GM08714 (cell line): ENCODE data around the gene CUX1.
"Not testable (repeated sequence)": the region's sequence is repeated elsewhere in the genome, so short reads cannot be mapped to it uniquely, and the experiment has no call there.

Experiments used
- H3K4me3 ChIP-seq: fragments of 200-500 bp; sonication (Bioruptor generic); 2 replicates; pipeline ENCODE4 v1.5.1; 2014; ENCODE audit warnings: mild to moderate bottlenecking, low read length, inconsistent platforms
- ZNF274 ChIP-seq: IDR thresholded peaks from 2 replicates; pipeline ENCODE4 v1.6.1; 2012; ENCODE audit warnings: mild to moderate bottlenecking, low read depth, low read length

CUX1 gene

DNA sequence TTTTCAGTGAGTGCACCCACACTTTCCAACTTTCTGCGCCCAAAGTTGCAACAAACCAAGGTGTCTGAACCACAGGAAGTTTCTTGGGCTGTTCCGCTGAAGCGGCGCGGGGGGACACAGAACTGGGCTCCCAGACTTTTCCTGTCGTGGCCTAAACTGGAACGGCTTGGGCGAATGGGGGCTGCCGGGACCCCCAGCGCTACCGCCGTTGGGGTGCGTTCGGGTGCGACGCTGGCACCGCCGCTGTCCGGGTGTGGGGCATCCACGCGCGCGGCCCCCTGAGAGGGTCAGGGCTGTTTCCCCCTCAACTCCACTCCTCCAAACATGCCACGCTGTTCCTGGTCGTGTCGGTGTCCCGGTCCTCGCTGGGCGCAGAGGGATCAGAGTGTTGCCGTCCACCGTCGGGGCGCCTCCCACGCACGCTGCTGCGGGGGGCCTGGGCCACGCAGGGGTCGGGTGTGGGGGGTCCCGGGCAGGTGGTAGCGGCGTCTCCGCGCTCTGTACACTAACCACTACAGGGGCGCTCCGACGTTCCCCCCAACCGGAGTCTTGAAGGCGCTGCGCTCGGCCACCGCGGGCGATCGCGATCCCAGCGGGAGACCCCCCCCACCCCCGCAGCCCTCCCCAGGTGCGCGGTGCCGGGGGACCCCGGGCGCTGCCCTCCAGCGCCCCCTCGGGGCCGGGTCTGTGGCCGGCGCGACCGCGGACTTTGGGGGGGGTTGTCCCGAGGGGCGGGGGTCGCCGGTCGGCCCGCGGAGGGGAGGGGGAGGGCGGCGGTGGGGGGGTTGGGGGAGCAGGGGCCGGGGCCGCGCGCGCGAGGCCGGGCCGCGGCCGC, 2.2 kb upstream of the CUX1 start:
- peak overlapping the region; percentile 64 for H3K4me3 ChIP-seq
- no peak for TF ChIP-seq ZNF274

DNA sequence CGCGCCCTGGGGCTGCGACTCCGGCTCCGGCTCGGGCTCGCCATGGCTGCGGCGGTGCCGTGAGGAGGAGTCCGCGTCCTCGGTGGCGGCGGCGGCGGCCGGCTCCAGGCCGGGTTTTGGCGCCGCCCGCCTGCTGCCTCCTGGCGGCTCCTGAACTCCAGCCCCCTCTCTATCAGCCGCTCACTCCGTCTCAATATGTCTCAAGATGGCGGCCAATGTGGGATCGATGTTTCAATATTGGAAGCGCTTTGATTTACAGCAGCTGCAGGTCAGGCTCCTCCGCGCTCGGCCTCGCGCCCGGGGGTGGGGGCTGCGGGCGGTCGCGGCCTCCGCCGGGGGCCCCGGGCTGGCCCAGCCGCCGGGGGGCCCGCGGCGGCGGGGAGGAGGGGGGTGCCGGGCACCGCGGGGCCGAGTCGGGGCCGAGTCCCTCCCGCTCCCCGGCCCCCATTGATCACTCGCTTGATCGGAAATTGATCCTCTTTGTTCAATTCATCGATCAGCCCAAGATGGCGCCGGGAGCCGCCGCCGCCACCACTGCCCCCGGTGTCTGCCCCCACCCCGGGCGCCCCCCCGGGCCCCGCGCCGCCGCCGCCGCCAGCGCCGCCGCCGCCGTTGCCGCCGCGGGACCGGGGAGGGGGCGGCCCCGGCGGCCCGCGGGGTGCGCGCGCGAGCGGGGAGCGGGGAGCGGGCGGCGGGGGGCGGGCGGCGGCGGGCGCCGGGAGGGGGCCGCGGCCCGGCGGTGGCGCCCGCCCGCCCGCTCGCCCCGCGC, 1.4 kb upstream of the CUX1 start:
- no peak for TF ChIP-seq ZNF274
- peak overlapping the region; percentile 93 for H3K4me3 ChIP-seq

DNA sequence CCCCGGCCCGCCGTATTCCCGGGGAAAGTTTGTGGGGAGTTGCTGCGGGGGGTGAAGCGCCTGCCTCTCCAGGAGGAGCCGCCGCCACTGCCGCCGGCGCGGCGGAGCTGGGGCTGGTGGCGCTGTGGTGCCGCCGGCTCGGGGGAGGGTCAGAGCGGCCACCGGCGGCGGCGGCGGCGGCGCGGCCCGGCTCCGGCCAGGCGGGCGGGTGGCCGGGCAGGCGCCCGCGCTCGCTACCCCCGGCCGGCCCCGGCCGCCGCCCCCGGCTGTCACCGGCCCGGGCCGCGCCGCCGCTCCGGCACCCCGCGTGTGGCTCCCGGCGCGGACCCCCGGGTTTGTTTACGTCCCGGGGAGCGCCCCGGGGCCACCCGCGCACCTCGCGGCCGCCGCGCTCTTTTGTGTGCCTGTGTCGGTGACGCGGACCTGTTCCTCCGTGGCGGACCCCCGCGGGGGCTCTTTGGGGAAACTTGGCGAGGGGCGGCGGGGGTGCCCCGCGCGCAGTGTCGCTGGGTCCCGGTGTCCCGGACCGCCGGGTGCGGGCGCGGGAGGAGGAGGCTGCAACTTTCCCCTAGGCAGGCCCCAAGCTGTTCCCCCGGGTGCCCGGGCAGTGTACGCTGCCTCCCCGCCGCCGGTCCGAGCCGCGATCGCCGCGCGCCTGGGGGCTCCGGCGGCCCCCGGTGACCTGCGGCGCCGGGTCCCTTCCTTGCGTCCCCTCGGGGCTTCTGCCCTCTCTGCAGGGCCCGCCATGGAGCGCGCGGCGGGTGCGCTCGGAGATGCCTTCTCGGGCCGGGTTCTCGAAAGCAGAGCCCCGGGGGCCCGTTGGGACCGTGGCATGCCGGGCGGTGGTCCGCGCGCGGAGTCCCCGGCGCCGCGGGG, 593 bp upstream of the CUX1 start:
- H3K4me3 ChIP-seq = peak overlapping the region; percentile 93
- no peak for TF ChIP-seq ZNF274

DNA sequence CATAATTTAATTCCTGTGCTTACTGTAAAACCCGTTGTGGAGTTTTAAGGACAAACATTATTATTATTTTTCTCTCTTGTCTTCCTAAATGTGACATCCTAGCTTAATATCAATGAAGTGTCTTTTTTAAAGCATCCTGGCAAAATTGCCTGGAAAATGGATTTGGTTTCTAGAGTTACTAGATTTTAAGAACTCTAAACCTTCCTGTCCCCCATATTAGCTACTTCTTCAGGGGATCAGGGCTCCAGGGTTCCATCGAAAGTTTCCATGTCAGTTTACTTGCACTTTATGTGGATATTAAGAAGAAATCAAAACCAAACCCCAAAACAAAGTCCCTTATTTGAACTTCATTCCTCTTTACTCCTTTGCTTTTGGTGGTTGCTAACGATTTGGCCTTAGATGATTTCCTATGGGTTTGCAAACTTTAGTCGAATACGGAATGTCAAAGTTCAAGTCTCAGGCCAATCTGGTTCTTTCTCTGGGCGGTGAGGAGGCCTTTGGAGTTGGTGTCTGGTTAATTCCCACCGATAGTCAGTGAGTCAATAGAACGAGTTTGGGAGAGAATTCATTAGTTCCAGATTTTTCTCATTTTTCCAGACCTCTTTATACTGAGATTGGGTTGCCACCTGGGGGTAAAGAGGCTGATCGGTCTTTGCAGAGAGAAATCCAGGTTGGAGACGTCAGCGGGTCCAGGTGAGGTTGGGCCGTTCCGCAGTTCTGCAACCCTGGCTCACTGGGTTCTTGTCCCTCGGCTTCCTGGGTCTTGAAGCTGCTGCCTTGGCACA, 1.1 kb downstream of the CUX1 start:
- H3K4me3 ChIP-seq = no peak overlapping the region
- TF ChIP-seq ZNF274 = no peak

DNA sequence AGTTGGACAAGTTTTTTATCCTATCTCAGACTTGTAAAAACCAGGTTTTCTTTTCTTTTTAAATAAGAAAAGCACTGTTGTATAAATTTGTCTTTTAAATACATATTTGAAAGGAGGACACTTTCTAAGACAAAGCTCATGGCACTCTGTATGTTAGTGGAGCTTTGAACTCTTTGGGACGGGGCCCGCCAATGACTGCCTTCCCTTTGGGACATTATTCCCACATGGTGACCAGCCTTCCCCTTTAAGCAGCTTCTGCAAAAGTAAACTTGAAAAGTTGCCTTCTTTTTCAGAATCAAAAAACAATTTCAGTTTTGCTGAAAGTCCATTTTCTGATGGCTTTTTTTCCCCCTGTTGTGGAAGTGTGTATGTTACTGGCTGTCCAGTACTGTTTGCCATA, 1.8 kb downstream of the CUX1 start:
- TF ChIP-seq ZNF274 = no peak
- no peak overlapping the region for H3K4me3 ChIP-seq

DNA sequence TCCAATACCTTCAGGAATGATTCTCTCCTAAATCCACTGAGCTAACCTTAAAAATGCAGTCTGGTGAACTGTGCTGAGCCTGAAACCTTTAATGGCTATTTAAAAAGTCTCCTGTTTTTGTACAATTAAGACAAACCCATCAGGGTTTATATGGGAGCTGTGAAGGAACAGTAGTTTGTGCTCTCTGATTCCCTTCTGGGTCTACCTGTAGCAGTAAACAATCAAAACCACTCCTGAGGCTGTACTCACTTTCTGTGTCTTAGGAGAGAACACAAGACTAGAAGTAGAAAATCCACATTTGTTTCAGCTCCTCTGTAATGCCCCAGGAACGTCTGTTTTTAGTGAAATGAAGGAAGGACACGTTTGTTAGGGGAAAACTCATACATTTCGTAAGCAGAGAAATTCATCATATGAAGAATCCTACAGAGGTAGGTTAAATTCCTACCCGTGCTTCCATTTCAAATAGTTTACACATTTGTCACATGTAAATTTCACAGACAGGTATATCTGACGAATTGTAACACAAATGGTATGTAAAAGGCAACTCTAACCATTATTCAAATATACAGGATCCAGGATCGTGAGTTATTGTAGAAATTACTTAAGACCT, 2.6 kb downstream of the CUX1 start:
- no peak overlapping the region for H3K4me3 ChIP-seq

DNA sequence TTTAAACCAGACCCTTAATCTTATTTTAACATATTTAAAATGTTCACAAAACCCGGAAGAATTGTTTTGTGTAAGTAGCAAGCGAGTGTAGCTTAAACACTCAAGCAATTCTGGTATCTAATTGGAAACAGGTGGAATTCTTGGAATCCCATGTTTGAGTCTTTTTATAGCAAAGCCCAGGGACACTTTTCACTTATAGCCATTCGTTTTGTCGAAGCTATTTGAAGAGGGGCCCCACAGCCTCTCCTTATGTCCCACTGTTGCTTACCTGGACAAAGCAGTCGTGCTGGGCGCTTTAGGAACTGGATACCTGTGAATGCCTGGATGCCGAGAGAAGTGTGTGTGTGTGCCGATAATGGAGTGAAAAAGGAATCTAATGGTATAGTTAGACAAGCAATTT, 3.3 kb downstream of the CUX1 start:
- TF ChIP-seq ZNF274 = no peak
- no peak overlapping the region for H3K4me3 ChIP-seq

More for the DNA sequence above, 2.6 kb downstream of the CUX1 start:
- TF ChIP-seq ZNF274 = no peak

DNA sequence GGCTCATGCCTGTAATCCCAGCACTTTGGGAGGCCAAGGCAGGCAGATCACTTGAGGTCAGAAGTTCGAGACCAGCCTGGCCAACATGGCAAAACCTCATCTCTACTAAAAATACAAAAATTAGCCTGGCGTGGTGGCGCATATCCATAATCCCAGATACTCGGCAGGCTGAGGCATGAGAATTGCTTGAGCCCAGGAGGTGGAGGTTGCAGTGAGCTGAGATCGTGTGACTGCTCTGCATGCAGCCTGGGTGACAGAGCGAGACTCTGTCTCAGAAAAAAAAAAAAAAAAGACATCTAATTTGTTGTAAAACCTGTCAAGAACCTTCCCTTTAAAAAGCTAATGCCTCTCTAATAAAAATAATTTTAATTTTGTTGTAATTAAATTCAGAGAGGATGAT, 5.2 kb downstream of the CUX1 start:
- H3K4me3 ChIP-seq = not testable (repeated sequence)

DNA sequence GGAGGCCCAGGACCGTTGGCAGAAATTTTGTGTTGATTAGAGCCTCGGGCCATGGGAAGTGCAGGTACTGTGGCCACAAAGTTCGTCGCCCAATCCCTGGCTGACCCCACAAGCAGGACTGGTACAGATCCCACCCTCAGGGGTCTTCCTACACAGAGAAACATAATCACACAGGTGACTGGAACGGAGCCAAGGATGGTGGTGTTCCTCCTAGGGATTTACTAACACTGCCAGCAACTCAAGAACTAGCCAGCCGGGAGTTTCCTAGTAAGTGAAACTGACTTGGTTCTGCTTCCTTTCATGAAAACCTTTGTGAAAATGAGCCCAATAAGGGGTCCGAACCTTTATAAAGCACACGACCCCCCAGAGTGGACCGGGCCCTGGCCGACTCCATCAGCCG, 5.7 kb downstream of the CUX1 start:
- TF ChIP-seq ZNF274 = no peak
- H3K4me3 ChIP-seq = no peak overlapping the region

DNA sequence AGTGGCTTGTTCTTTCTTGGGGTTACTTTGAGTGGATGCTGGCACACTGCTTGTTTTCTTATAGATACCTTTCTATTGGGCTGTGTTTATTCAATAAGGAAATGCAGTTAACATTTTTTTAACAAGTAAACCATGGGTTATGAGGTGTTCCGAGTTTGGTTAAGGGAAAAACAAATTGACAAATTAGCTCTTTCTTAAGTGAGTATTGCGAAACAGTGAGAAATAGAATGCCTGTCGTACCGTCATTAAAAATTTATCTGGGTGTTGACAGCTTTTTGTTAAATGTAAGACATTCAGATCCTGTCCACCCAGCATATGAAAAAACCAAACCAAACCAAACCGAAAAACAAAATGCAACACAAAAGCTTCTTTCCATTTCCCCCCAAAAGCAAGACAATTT, 6.2 kb downstream of the CUX1 start:
- H3K4me3 ChIP-seq = no peak overlapping the region
- TF ChIP-seq ZNF274 = no peak

DNA sequence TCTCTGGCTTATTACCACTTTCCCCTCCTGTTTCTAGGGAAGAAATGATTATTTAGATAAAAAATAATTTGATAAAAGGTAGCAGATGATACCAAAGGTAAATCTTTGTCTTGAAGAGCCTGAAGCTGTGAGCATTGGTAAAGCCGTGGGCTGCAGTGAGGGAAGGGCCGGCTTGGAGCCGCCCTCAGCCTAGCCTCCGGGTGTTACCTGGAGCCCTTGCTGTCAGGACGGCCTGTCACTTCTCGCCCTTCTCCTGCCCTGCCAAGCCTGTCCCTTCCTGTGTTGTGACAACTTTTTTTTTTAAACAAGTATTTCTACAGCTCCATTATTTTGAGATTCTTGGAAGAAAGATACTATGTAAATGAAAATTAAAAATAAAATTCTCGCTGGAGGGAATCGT, 7.0 kb downstream of the CUX1 start:
- no peak overlapping the region for H3K4me3 ChIP-seq
- TF ChIP-seq ZNF274 = no peak

DNA sequence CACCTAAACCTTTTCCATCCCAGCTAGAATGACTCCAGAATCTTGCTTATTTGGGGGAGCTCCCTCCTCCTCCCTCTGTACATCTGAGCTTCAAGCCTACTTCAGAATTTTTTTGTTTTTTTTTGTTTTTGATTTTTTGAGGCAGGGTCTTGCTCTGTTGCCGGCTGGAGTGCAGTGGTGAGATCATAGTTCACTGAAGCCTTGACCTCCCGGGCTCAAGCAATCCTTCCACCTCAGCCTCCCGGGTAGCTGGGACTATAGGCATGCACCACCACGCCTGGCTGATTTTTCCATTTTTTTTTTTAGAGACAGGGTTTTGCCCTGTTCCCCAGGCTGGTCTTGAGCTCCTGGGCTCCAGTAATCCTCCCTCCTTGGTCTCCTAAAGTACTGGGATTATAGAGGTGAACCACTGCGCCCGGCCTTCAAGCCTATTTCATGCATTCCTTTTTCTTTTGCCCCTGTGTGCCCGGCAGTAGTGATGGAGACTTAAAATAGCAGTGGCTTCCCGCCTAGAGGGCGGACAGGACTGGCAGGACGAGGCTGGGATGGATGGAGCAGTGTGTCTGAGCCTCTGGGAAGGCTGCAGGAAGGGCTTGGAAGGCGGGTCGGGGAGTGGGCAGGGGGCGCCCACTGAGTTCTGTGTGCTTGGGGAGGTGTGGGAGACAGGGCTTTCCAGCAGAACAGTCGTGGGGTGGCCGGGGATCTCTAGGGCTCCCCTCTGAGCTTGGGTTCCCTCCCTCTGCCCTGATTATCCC, 8.8 kb downstream of the CUX1 start:
- H3K4me3 ChIP-seq = no peak overlapping the region
- no peak for TF ChIP-seq ZNF274
